Common myeloid progenitor, CD34-positive (primary cell): ENCODE measurements around the gene PPM1H.

Experiments
- CTCF ChIA-PET: fragments of 350-600 bp; sonication (Branson Sonifier 250); formaldehyde crosslinking; loops from one replicate; lab custom pipeline; 2021; ENCODE audit warnings: antibody characterized with exemption; lab: Charles Lee
- POLR2A ChIA-PET: fragments of 350-600 bp; sonication (Branson Sonifier 250); formaldehyde crosslinking; loops from one replicate; lab custom pipeline; 2021; ENCODE audit warnings: antibody characterized with exemption; lab: Charles Lee
- DNase-seq, 3 donors: peaks; one replicate each; pipeline versions ENCODE4 v3.0.0 to v3.0.0-alpha.2; 2013
- H3K27ac ChIP-seq, 2 experiments: 1 replicate in 1 of 2; 2 replicates in 1 of 2; pipeline ENCODE4 v1.7.0; 2013; ENCODE audit warnings: inconsistent platforms in 2 of 2, low read length in 2 of 2, mild to moderate bottlenecking in 2 of 2, low read depth in 1 of 2, moderate library complexity in 1 of 2; ENCODE audit not compliant: severe bottlenecking in 2 of 2, insufficient read depth in 1 of 2, poor library complexity in 1 of 2
- H3K27me3 ChIP-seq, 5 experiments: replicated peaks in 2 of 5; 1 replicate in 3 of 5; 2 replicates in 2 of 5; pipeline versions ENCODE4 v1.6.1 to v1.7.0; 2013; ENCODE audit warnings: low read length in 4 of 5, mild to moderate bottlenecking in 2 of 5, moderate library complexity in 2 of 5, inconsistent platforms in 1 of 5; ENCODE audit not compliant: insufficient read depth in 5 of 5, control insufficient read depth in 4 of 5
- H3K36me3 ChIP-seq, 4 experiments: 1 replicate in 2 of 4; 2 replicates in 2 of 4; pipeline versions ENCODE4 v1.6.1 to v1.7.0; 2013; ENCODE audit warnings: low read length in 3 of 4, control low read depth in 1 of 4, mild to moderate bottlenecking in 1 of 4; ENCODE audit not compliant: control insufficient read depth in 4 of 4, insufficient read depth in 4 of 4
- H3K4me1 ChIP-seq, 4 experiments: 1 replicate in 3 of 4; 2 replicates in 1 of 4; pipeline versions ENCODE4 v1.6.1 to v1.7.1; 2013; ENCODE audit warnings: low read length in 3 of 4, mild to moderate bottlenecking in 3 of 4, control low read depth in 1 of 4, inconsistent platforms in 1 of 4, moderate library complexity in 1 of 4; ENCODE audit not compliant: control insufficient read depth in 4 of 4, insufficient read depth in 4 of 4; ENCODE audit errors: control extremely low read depth in 1 of 4
- H3K4me3 ChIP-seq, 7 experiments: 1 replicate in 4 of 7; 2 replicates in 3 of 7; pipeline versions ENCODE4 v1.5.1 to v1.7.0; 2013; ENCODE audit warnings: mild to moderate bottlenecking in 7 of 7, low read length in 6 of 7, moderate library complexity in 6 of 7, inconsistent platforms in 2 of 7, low read depth in 2 of 7, control low read depth in 1 of 7; ENCODE audit not compliant: insufficient read depth in 4 of 7, control insufficient read depth in 1 of 7; ENCODE audit errors: extremely low read depth in 1 of 7
- H3K9me3 ChIP-seq, 5 experiments: 1 replicate in 4 of 5; 2 replicates in 1 of 5; pipeline versions ENCODE4 v1.6.1 to v1.7.1; 2013; ENCODE audit warnings: low read length in 4 of 5, mild to moderate bottlenecking in 2 of 5, inconsistent platforms in 1 of 5, low read depth in 1 of 5, moderate library complexity in 1 of 5; ENCODE audit not compliant: control insufficient read depth in 4 of 5, insufficient read depth in 2 of 5; ENCODE audit errors: control extremely low read depth in 1 of 5
- WGBS: methylation state at CpG from one replicate; pipeline ENCODE4 v1.1.5; 2013; ENCODE audit not compliant: insufficient coverage; 5-methylcytosine and 5-hydroxymethylcytosine counted together

PPM1H gene

DNA sequence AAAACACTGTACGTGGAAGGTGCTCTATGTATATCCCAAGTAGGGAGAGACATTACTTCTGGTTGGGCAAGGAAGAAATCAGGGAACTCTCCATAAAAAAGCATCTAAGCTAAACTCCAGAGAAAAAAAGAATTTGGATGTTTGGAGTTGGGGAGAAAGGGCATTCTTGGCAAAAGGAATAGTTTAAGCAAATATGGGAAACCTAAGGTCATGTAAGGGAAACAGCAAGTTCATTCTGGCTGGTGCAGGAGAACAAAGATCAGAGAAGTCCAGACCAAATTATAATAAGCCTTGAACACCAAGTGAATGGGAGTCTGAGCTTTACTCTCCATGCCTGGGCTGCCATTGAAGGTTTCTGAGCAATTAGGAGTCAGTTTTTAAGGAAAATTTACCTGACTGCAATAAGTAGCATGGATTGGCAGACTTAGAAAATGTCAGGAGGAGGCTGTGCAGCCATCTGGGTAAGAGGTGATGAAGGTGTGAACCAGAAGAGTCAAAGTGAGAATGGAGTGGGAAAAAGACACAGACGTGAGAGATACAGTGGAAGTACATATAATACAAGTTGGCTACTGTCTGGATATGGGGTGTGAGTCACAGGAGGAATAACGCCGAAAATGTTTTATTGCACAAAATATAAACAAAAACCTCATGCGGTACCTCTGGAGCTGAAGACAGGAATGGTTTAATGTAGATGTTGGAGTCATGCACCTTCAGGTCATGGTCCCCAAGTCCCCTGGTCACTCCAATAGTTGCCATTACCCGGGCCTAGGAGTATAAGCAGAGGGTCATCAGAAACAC is 245.7 kb downstream of the PPM1H start:
- H3K4me1 ChIP-seq: no peaks in the 10 kb centered on the region
- 100% methylated on average over 3 of the region's 6 CpGs for WGBS
- ChIA-PET POLR2A (no interaction called here), CTCF (interaction anchor here (0.9 to 2.0 kb wide), 4 partner anchors 11 to 21 kb away, joined by 3 to 7 read pairs (median 4); no protein-coding TSS in a partner anchor)
- H3K9me3 ChIP-seq: no peaks in the 10 kb centered on the region
- H3K27me3 ChIP-seq: no peaks in the 10 kb centered on the region
- H3K4me3 ChIP-seq: no peak overlapping the region
- peaks cover 2 to 63% (median 32%) of the 10 kb centered on the region in 4 experiments for H3K36me3 ChIP-seq
- no peak for DNase-seq
- H3K27ac ChIP-seq: no peak overlapping the region

DNA sequence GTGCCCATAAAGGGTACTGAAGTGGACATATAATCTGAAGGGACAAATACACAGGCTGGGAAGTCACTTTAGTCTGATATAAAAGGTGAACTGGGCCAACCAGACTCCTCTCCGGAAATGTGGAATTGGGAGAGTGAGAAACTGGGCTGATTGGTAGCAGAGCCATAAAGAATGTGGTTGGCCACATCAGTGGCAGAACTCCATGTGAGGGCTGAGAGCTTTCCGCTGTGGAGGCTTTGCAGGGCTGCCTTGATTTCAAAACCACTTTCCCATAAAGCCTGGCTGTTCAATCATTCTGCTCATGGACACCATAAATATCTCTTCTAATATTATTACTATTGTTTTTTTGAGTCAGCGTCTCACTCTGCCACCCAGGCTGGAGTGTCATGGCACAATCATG is 248.0 kb downstream of the PPM1H start:
- ChIA-PET CTCF (interaction anchor here (1.0 to 2.1 kb wide), 2 partner anchors 9 to 12 kb away, joined by 3 to 7 read pairs; no protein-coding TSS in a partner anchor), POLR2A (no interaction called here)
- no peak overlapping the region for H3K4me3 ChIP-seq
- DNase-seq: no peak
- H3K9me3 ChIP-seq: no peaks in the 10 kb centered on the region
- H3K4me1 ChIP-seq: no peaks in the 10 kb centered on the region
- H3K27ac ChIP-seq: no peak overlapping the region
- H3K27me3 ChIP-seq: no peaks in the 10 kb centered on the region
- WGBS: 100% methylated on average over 2 of the region's 3 CpGs
- H3K36me3 ChIP-seq: peaks cover 2 to 46% (median 26%) of the 10 kb centered on the region in 4 experiments

- Histone ChIP-seq H3K4me3 (no peak overlapping the region), H3K27ac (no peak overlapping the region), H3K9me3 (no peaks in the 10 kb centered on the region), H3K36me3 (peaks cover 2 to 41% (median 16%) of the 10 kb centered on the region in 4 experiments), H3K4me1 (no peaks in the 10 kb centered on the region), H3K27me3 (no peaks in the 10 kb centered on the region)
- no peak for DNase-seq
- CTCF ChIA-PET: no interaction called here
- POLR2A ChIA-PET: interaction anchor here (0.6 kb wide), 1 partner anchor 29 kb away, joined by 3 read pairs; no protein-coding TSS in a partner anchor
- WGBS: 95% methylated on average over 6 of the region's 7 CpGs
Measured at GRCh38 chr12:62684570-62685295, 250.2 kb downstream of the PPM1H start.

DNA sequence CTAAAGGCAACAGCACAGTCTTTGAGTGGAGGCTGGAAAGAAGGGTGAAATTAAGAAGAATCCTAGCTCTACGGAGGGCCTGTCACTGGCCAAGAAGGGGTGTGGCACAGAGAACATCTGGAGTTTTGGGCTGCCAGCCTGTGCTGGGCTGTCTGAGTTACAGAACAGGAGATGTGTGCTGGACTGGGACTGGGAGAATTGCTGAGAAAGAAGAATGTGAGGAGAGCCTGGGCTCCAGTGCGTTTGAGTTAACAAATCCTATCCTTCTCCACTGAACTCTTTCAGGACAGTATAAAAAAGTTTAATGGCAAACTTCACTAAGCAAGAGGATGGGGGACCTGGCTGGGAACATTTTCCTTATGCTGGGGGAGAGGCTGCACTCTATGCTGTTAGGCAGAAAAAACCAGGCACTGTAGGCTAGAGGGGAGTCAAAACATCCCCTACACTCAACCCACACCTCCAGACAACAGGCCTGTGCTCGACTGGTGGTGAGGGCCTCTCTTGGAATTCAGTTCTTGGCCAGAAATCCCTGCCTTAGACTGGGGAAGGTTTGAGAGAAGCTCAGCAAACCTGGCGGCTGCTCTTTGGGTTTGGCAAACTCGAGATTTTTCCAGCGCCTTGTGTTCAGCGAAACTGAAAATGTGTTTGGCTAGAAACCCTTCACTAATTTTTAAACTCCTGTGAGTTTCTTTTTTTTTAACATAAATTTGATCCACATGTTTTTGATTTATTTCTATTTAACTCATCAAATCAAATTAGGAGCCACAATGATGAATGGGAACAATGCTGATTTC is 251.0 kb downstream of the PPM1H start:
- Histone ChIP-seq H3K4me3 (no peak overlapping the region), H3K27me3 (no peaks in the 10 kb centered on the region), H3K4me1 (no peaks in the 10 kb centered on the region), H3K36me3 (peaks cover 0 to 34% (median 11%) of the 10 kb centered on the region in 4 experiments), H3K9me3 (no peaks in the 10 kb centered on the region), H3K27ac (no peak overlapping the region)
- no peak for DNase-seq
- 100% methylated on average over 5 of the region's 7 CpGs for WGBS
- CTCF ChIA-PET: no interaction called here
- POLR2A ChIA-PET: no interaction called here

- no peak for DNase-seq
- no peak overlapping the region for H3K27ac ChIP-seq
- 98% methylated on average over 4 of the region's 4 CpGs for WGBS
- peaks cover 0 to 18% (median 13%) of the 10 kb centered on the region in 5 experiments for H3K9me3 ChIP-seq
- POLR2A ChIA-PET: no interaction called here
- CTCF ChIA-PET: interaction anchor here (0.9 kb wide), 1 partner anchor 10 kb away, joined by 3 read pairs; no protein-coding TSS in a partner anchor
- H3K27me3 ChIP-seq: no peaks in the 10 kb centered on the region
- no peaks in the 10 kb centered on the region for H3K4me1 ChIP-seq
- peaks cover 0 to 32% (median 16%) of the 10 kb centered on the region in 4 experiments for H3K36me3 ChIP-seq
- H3K4me3 ChIP-seq: no peak overlapping the region
Measured at GRCh38 chr12:62681306-62681705, 253.6 kb downstream of the PPM1H start.

- ChIA-PET POLR2A (no interaction called here), CTCF (interaction anchor here (1.0 to 1.7 kb wide), 2 partner anchors 25 to 114 kb away, joined by 3 to 5 read pairs; no protein-coding TSS in a partner anchor)
- no peak overlapping the region for H3K27ac ChIP-seq
- H3K36me3 ChIP-seq: peaks cover 2 to 34% (median 24%) of the 10 kb centered on the region in 4 experiments
- peaks cover 0 to 22% (median 16%) of the 10 kb centered on the region in 5 experiments for H3K9me3 ChIP-seq
- WGBS: 100% methylated on average over 3 of the region's 3 CpGs
- no peak for DNase-seq
- H3K4me3 ChIP-seq: no peak overlapping the region
- H3K27me3 ChIP-seq: no peaks in the 10 kb centered on the region
- H3K4me1 ChIP-seq: no peaks in the 10 kb centered on the region
Measured at GRCh38 chr12:62679608-62680007, 255.3 kb downstream of the PPM1H start.
